H1 (cell line): ENCODE data around the gene ADGRB3. TPM values are rescaled to one million over a fixed set of nuclear protein-coding genes. Genes with fewer than 3 reads are reported as not detected.

ENCODE experiments used
- CTCF ChIA-PET: fragments of 300-600 bp; sonication (Branson Sonifier 250); formaldehyde crosslinking; loops from one replicate; lab custom pipeline; 2021; ENCODE audit not compliant: partially characterized antibody; lab: Charles Lee
- POLR2A ChIA-PET: fragments of 300-600 bp; sonication (Branson Sonifier 250); formaldehyde crosslinking; loops from one replicate; lab custom pipeline; 2021; ENCODE audit warnings: inconsistent platforms; ENCODE audit not compliant: partially characterized antibody; lab: Charles Lee
- DNase-seq, 2 experiments: peaks; one replicate each; pipeline versions ENCODE4 v3.0.0 to v3.0.0-alpha.2; 2010 to 2022; ENCODE audit warnings: low spot score in 2 of 2, low read depth in 1 of 2, mixed read lengths in 1 of 2
- FAIRE-seq: peaks from 2 replicates; lab custom pipeline; 2011; peaks lifted over from hg19 to GRCh38; lab: Jason Lieb, UNC
- H2AFZ ChIP-seq: 2 replicates; pipeline ENCODE4 v1.8.1; 2012; ENCODE audit warnings: low read length, inconsistent platforms
- H2AK5ac ChIP-seq: 2 replicates; pipeline ENCODE4 v1.6.1; 2013; ENCODE audit warnings: low read depth, low read length
- H2BK120ac ChIP-seq: replicated peaks from 2 replicates; pipeline ENCODE3; 2013; ENCODE audit warnings: low read depth, low read length, inconsistent platforms
- H2BK12ac ChIP-seq: 2 replicates; pipeline ENCODE4 v1.6.1; 2013; ENCODE audit warnings: low read depth, low read length
- H2BK15ac ChIP-seq: 2 replicates; pipeline ENCODE4 v1.6.1; 2013; ENCODE audit warnings: low read length
- H2BK20ac ChIP-seq: 2 replicates; pipeline ENCODE4 v1.6.1; 2013; ENCODE audit warnings: low read length
- H2BK5ac ChIP-seq: 2 replicates; pipeline ENCODE4 v1.6.1; 2013; ENCODE audit warnings: low read depth, low read length
- H3K14ac ChIP-seq: 2 replicates; pipeline ENCODE4 v1.6.1; 2013; ENCODE audit warnings: inconsistent platforms; ENCODE audit not compliant: insufficient read length
- H3K18ac ChIP-seq: 2 replicates; pipeline ENCODE4 v1.6.1; 2013; ENCODE audit warnings: low read length; ENCODE audit errors: extremely low read depth
- H3K23ac ChIP-seq: 2 replicates; pipeline ENCODE4 v1.6.1; 2013; ENCODE audit warnings: inconsistent platforms; ENCODE audit not compliant: insufficient read length
- H3K23me2 ChIP-seq: 2 replicates; pipeline ENCODE4 v1.6.1; 2013; ENCODE audit warnings: low read depth, low read length
- H3K27ac ChIP-seq: 2 replicates; pipeline ENCODE4 v1.6.1; 2011; ENCODE audit warnings: low read depth, low read length, inconsistent platforms
- H3K27me3 ChIP-seq, 4 experiments: replicated peaks in 1 of 4; 1 replicate in 1 of 4; 2 replicates in 3 of 4; pipeline versions ENCODE4 v1.6.1 to v1.8.1; 2011 to 2013; ENCODE audit warnings: low read length in 3 of 4, mild to moderate bottlenecking in 3 of 4, inconsistent platforms in 2 of 4, mixed read lengths in 2 of 4, moderate library complexity in 1 of 4; ENCODE audit not compliant: control insufficient read depth in 3 of 4, insufficient read depth in 3 of 4; ENCODE audit errors: extremely low read depth in 1 of 4
- H3K36me3 ChIP-seq, 4 experiments: 2 replicates each; pipeline versions ENCODE4 v1.6.1 to v1.8.1; 2011 to 2013; ENCODE audit warnings: mild to moderate bottlenecking in 4 of 4, low read length in 3 of 4, moderate library complexity in 2 of 4, control low read depth in 1 of 4, inconsistent platforms in 1 of 4; ENCODE audit not compliant: insufficient read depth in 4 of 4, control insufficient read depth in 2 of 4
- H3K4ac ChIP-seq: replicated peaks from 2 replicates; pipeline ENCODE3; 2013; ENCODE audit warnings: low read length, low read depth, mixed read lengths, inconsistent platforms; ENCODE audit not compliant: insufficient read length
- H3K4me1 ChIP-seq, 4 experiments: replicated peaks in 1 of 4; 1 replicate in 1 of 4; 2 replicates in 3 of 4; pipeline versions ENCODE4 v1.6.1 to v1.8.1; 2011 to 2013; ENCODE audit warnings: low read length in 3 of 4, inconsistent platforms in 2 of 4, mixed read lengths in 1 of 4; ENCODE audit not compliant: insufficient read depth in 4 of 4, control insufficient read depth in 3 of 4
- H3K4me2 ChIP-seq, 2 experiments: 2 replicates each; pipeline versions ENCODE4 v1.6.1 to v1.8.1; 2011 to 2013; ENCODE audit warnings: low read depth in 2 of 2, low read length in 2 of 2, control low read depth in 1 of 2, inconsistent platforms in 1 of 2, mild to moderate bottlenecking in 1 of 2; ENCODE audit not compliant: insufficient read depth in 1 of 2
- H3K4me3 ChIP-seq, 4 experiments: fragments of 200-600, 300-600 bp in 1 of 4; sonication (generic), shearing (Covaris generic), sonication (Bioruptor Twin) in 1 of 4; 2 replicates each; pipeline versions ENCODE4 v1.5.1 to v1.8.1; 2011 to 2016; ENCODE audit warnings: low read length in 4 of 4, low read depth in 3 of 4, control low read depth in 2 of 4, inconsistent platforms in 2 of 4, mild to moderate bottlenecking in 2 of 4, mixed read lengths in 1 of 4, moderate library complexity in 1 of 4; ENCODE audit not compliant: insufficient read depth in 2 of 4; ENCODE audit errors: extremely low read depth in 1 of 4
- H3K56ac ChIP-seq: replicated peaks from 2 replicates; pipeline ENCODE3; 2013; ENCODE audit warnings: low read depth, mild to moderate bottlenecking, mixed read lengths, low read length, inconsistent platforms; ENCODE audit not compliant: insufficient read length
- H3K79me1 ChIP-seq: 2 replicates; pipeline ENCODE4 v1.6.1; 2013; ENCODE audit warnings: low read depth, low read length, control low read depth
- H3K79me2 ChIP-seq, 2 experiments: 2 replicates each; pipeline versions ENCODE4 v1.6.1 to v1.8.1; 2012 to 2013; ENCODE audit warnings: low read length in 2 of 2, mild to moderate bottlenecking in 2 of 2, inconsistent platforms in 1 of 2; ENCODE audit not compliant: insufficient read depth in 2 of 2, control insufficient read depth in 1 of 2
- H3K9ac ChIP-seq, 4 experiments: replicated peaks in 1 of 4; 1 replicate in 1 of 4; 2 replicates in 3 of 4; pipeline versions ENCODE4 v1.6.1 to v1.8.1; 2011 to 2013; ENCODE audit warnings: low read depth in 3 of 4, low read length in 3 of 4, control low read depth in 2 of 4, mild to moderate bottlenecking in 2 of 4, moderate library complexity in 2 of 4, inconsistent platforms in 1 of 4; ENCODE audit errors: extremely low read depth in 1 of 4
- H3K9me3 ChIP-seq, 2 experiments: 2 replicates each; pipeline versions ENCODE4 v1.6.1 to v1.8.1; 2012 to 2013; ENCODE audit warnings: mild to moderate bottlenecking in 2 of 2, moderate library complexity in 2 of 2, control low read depth in 1 of 2, inconsistent platforms in 1 of 2, low read depth in 1 of 2, low read length in 1 of 2, mixed read lengths in 1 of 2; ENCODE audit not compliant: insufficient read depth in 2 of 2
- H4K20me1 ChIP-seq, 2 experiments: replicated peaks in 1 of 2; 2 replicates each; pipeline versions ENCODE3 to v1.8.1; 2011 to 2013; ENCODE audit warnings: inconsistent platforms in 2 of 2, low read length in 2 of 2, mild to moderate bottlenecking in 1 of 2; ENCODE audit not compliant: insufficient read depth in 2 of 2, control insufficient read depth in 1 of 2
- H4K5ac ChIP-seq: 2 replicates; pipeline ENCODE4 v1.6.1; 2013; ENCODE audit warnings: low read length, low read depth, mixed read lengths, inconsistent platforms; ENCODE audit not compliant: insufficient read length
- H4K8ac ChIP-seq: 2 replicates; pipeline ENCODE4 v1.8.0; 2013; ENCODE audit warnings: mild to moderate bottlenecking, moderate library complexity, low read length, inconsistent platforms; ENCODE audit not compliant: insufficient read depth; ENCODE audit errors: extremely low read depth
- H4K91ac ChIP-seq: replicated peaks from 2 replicates; pipeline ENCODE3; 2013; ENCODE audit warnings: low read length, mixed read lengths, inconsistent platforms; ENCODE audit not compliant: insufficient read length
- CBX8 ChIP-seq: fragments of 300-800, 300-1000 bp; sonication (generic); IDR thresholded peaks from 2 replicates; pipeline ENCODE4 v1.7.1; 2016; ENCODE audit warnings: low read depth, low read length, borderline replicate concordance
- CEBPB ChIP-seq: IDR thresholded peaks from 2 replicates; pipeline ENCODE4 v1.6.1; 2012; ENCODE audit warnings: low read depth, low read length
- EGR1 ChIP-seq: IDR thresholded peaks from 2 replicates; pipeline ENCODE4 v1.6.1; 2011; ENCODE audit warnings: low read depth, low read length, borderline replicate concordance
- FOSL1 ChIP-seq: IDR thresholded peaks from 2 replicates; pipeline ENCODE4 v1.6.1; 2011; ENCODE audit warnings: mild to moderate bottlenecking, low read depth, low read length, moderate library complexity; ENCODE audit not compliant: insufficient read depth
- KDM1A ChIP-seq: fragments of 200-600, 300-600 bp; sonication (generic); IDR thresholded peaks from 2 replicates; pipeline ENCODE4 v1.7.1; 2016; ENCODE audit warnings: mild to moderate bottlenecking, low read length, borderline replicate concordance
- POU5F1 ChIP-seq: IDR thresholded peaks from 2 replicates; pipeline ENCODE4 v1.6.1; 2011; ENCODE audit warnings: low read depth, mild to moderate bottlenecking, low read length, moderate library complexity
- SUZ12 ChIP-seq: fragments of 200-600 bp; sonication (generic); IDR thresholded peaks from 2 replicates; pipeline ENCODE4 v1.6.1; 2012; ENCODE audit warnings: mild to moderate bottlenecking, inconsistent platforms, low read length, moderate library complexity, mixed read lengths
- WGBS, 2 experiments: shearing (Covaris generic) in 1 of 2; methylation state at CpG; one replicate each; pipeline versions ENCODE4 v1.1.6 to v1.1.7; 2013 to 2015; ENCODE audit warnings: low lambda C conversion rate in 2 of 2, mixed read lengths in 2 of 2, inconsistent platforms in 1 of 2, low coverage in 1 of 2, missing lambda C conversion rate in 1 of 2; ENCODE audit not compliant: insufficient replicate concordance in 2 of 2, insufficient coverage in 1 of 2, insufficient read length in 1 of 2; ENCODE audit errors: extremely low coverage in 1 of 2, missing lambda C conversion rate in 1 of 2; 5-methylcytosine and 5-hydroxymethylcytosine counted together
- polyA plus RNA-seq, 7 experiments: library from polyadenylated mRNA; depleted of rRNA in 3 of 7; stranded (reverse) in 5 of 7; unstranded in 2 of 7; fragments of >200 nt in 5 of 7; fragments of 200-250 nt in 2 of 7; gene quantifications; 1 replicate in 5 of 7; 2 replicates in 1 of 7; 4 replicates in 1 of 7; pipeline versions ENCODE4 v1.2.1 to v1.2.3, GENCODE V29; 2011 to 2013; ENCODE audit warnings: missing spikeins in 2 of 7, mixed read lengths in 2 of 7
- total RNA-seq: library from RNA; stranded (reverse); fragmentation: NEBNext Ultra II Directional; extraction: Animal tissue kit (Norgen Biotek cat#: 25700); gene quantifications from 2 replicates; pipeline ENCODE4 v1.2.1, GENCODE V29; 2021
- TF ChIP-seq, protein P1 (sequence below): IDR thresholded peaks from 2 replicates; pipeline ENCODE4 v1.6.1; 2011; ENCODE audit warnings: low read depth, mild to moderate bottlenecking, low read length; ENCODE audit not compliant: insufficient read depth

ADGRB3 gene
- total and polyA plus RNA-seq, 2 of the 8 experiments (the other 6 are each of a cell fraction or from before 2014, with no cell fraction given), result 0.35 to 1.2 TPM

- H2AFZ ChIP-seq, result no peak overlapping the region
- WGBS, 2 experiments, result 94% methylated on average over 1 of the region's 1 CpG; no CpG with 5 or more reads in 1 of the 2 experiments
Measured at GRCh38 chr6:69069881-69070280, 434.8 kb downstream of the ADGRB3 start.

More at GRCh38 chr6:69069881-69070280, 434.8 kb downstream of the ADGRB3 start:
- Histone ChIP-seq H3K23me2 (no peaks in the 10 kb centered on the region), H3K27me3 (no peaks in the 10 kb centered on the region), H4K8ac (no peak overlapping the region), H3K79me1 (no peaks in the 10 kb centered on the region), H3K4me1 (no peaks in the 10 kb centered on the region), H3K36me3 (no peaks in the 10 kb centered on the region), H3K14ac (no peak overlapping the region), H2BK120ac (no peak overlapping the region), H3K18ac (no peak overlapping the region), H3K79me2 (no peaks in the 10 kb centered on the region), H4K20me1 (no peaks in the 10 kb centered on the region), H2BK15ac (no peak overlapping the region), H2BK12ac (no peak overlapping the region), H3K4me3 (no peak overlapping the region), H4K91ac (no peak overlapping the region), H3K4ac (no peak overlapping the region), H3K9me3 (no peaks in the 10 kb centered on the region), H3K27ac (no peak overlapping the region), H3K9ac (no peak overlapping the region), H3K4me2 (no peak overlapping the region), H4K5ac (no peak overlapping the region), H2AK5ac (no peak overlapping the region), H3K56ac (no peak overlapping the region), H2BK20ac (no peak overlapping the region), H3K23ac (no peak overlapping the region), H2BK5ac (no peak overlapping the region)
- no peak for TF ChIP-seq POU5F1
- no peak for TF ChIP-seq SUZ12
- no peak for TF ChIP-seq EGR1
- no peak for TF ChIP-seq KDM1A
- TF ChIP-seq, protein P1, sequence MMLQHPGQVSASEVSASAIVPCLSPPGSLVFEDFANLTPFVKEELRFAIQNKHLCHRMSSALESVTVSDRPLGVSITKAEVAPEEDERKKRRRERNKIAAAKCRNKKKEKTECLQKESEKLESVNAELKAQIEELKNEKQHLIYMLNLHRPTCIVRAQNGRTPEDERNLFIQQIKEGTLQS, result no peak
- TF ChIP-seq FOSL1, result no peak
- no peak for TF ChIP-seq CEBPB
- no peak for TF ChIP-seq CBX8
- ChIA-PET CTCF (interaction anchor here (0.6 kb wide), 1 partner anchor 151 kb away, joined by 3 read pairs; no protein-coding TSS in a partner anchor), POLR2A (no interaction called here)
- FAIRE-seq (no peak), DNase-seq (no peak)
